Jurkat, Clone E6-1 (cell line): Measurements from ENCODE around the gene DHRS13.
"Not testable (repeated sequence)": the region's sequence is repeated elsewhere in the genome, so short reads cannot be mapped to it uniquely, and the experiment has no call there.

Source experiments
- DNase-seq: peaks from one replicate; pipeline ENCODE4 v3.0.0-alpha.2; 2011; ENCODE audit warnings: low read depth, low spot score
- H3K4me3 ChIP-seq: 2 replicates; pipeline ENCODE4 v1.5.1; 2011; ENCODE audit warnings: mild to moderate bottlenecking, low read length, control low read depth, moderate library complexity

Gene DHRS13

DNA sequence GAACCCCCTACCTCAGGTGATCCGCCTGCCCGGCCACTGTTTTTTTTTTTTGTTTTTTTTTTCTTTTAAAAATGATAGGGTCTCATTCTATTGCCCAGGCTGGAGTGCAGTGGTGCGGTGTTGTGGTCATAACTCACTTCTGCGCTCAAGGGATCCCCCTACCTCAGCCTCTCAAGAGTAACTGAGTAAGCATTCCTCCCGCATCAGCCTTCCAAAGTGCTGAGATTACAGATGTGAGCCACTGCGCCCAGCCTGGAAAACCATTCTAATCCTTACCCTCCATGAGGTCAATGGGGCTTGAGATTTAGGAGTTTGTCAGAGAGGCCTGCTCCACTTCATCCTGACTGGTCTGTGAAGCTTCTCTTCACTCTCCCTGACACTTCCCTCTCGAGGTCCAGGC lies 35.6 kb downstream of the DHRS13 start:
- no peak overlapping the region for H3K4me3 ChIP-seq
- DNase-seq = no peak

- no peak for DNase-seq
Measured at GRCh38 chr17:28865946-28866752, 36.7 kb downstream of the DHRS13 start.

DNA sequence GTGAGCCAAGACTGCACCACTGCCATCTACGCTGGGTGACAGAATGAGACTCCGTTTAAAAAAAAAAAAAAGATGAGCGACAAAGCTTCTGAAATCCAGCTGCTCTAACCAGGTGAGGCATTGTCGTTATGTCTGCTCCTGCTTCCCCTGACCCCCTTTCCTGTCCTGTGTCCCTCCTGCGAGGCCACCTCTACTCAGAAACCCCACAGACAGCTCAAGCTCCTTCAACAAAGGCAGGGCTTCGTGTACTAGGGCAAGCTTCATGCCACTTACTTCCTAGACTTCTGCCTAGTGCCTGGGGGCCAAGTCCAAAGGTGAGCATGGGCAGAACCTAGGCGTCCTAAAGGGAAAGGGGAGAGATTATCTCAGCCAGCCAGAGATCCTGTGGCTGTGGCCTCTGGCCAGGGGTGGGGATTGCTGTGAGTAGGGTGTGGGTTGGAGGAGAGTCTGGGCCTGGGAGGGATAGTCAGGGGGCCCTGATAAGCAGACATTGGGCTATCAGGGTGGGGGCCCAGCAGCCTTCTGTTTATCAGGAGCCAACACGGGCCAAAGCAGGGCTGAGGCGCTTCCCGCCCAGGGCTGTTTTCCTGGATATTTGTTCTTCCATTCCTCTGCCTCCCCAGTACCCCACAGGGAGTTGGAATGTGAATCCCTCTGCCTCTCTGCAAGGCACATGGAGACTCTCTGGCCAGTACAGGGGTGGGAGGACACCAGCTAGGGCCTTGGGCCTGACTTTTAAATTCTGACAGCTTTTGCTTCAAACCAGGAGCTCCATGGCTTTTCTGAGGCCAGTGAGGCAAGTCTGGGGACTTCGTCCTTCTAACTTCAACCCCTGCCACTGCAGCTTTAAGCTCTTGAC lies 37.7 kb downstream of the DHRS13 start:
- DNase-seq = no peak
- H3K4me3 ChIP-seq = no peak overlapping the region

More at GRCh38 chr17:28865946-28866752, 36.7 kb downstream of the DHRS13 start:
- H3K4me3 ChIP-seq = no peak overlapping the region

- no peak for DNase-seq
Measured at GRCh38 chr17:28863953-28864352, 38.9 kb downstream of the DHRS13 start.

DNA sequence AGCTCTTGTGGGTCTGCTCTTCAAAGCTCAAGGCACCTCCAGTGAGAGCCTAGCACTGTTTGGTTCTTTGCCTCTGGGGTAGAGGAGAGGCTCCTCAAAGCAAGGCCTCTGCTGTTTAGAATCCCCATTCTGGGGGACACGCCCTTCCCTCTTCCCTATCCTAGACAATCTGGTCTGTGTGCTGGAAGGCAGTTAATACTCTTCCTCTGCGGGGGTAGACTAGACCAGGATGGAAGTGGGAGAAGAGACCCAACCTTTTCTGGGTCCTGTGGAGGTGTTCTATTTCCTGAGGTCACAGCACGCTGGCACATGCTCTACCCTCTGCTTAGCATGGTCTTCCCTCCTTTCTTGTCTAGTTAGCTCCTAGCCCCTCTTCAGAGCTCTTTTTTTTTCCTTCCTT lies 40.3 kb downstream of the DHRS13 start:
- DNase-seq = no peak
- no peak overlapping the region for H3K4me3 ChIP-seq

More at GRCh38 chr17:28863953-28864352, 38.9 kb downstream of the DHRS13 start:
- H3K4me3 ChIP-seq = no peak overlapping the region

GRCh38 chr17:28861393-28862203 lies 41.3 kb downstream of the DHRS13 start:
- no peak for DNase-seq
- H3K4me3 ChIP-seq = no peak overlapping the region

- H3K4me3 ChIP-seq = no peak overlapping the region
- no peak for DNase-seq
Measured at GRCh38 chr17:28860363-28860808, 42.5 kb downstream of the DHRS13 start.

- no peak overlapping the region for H3K4me3 ChIP-seq
- no peak for DNase-seq
Measured at GRCh38 chr17:28858801-28859355, 44.0 kb downstream of the DHRS13 start.

DNA sequence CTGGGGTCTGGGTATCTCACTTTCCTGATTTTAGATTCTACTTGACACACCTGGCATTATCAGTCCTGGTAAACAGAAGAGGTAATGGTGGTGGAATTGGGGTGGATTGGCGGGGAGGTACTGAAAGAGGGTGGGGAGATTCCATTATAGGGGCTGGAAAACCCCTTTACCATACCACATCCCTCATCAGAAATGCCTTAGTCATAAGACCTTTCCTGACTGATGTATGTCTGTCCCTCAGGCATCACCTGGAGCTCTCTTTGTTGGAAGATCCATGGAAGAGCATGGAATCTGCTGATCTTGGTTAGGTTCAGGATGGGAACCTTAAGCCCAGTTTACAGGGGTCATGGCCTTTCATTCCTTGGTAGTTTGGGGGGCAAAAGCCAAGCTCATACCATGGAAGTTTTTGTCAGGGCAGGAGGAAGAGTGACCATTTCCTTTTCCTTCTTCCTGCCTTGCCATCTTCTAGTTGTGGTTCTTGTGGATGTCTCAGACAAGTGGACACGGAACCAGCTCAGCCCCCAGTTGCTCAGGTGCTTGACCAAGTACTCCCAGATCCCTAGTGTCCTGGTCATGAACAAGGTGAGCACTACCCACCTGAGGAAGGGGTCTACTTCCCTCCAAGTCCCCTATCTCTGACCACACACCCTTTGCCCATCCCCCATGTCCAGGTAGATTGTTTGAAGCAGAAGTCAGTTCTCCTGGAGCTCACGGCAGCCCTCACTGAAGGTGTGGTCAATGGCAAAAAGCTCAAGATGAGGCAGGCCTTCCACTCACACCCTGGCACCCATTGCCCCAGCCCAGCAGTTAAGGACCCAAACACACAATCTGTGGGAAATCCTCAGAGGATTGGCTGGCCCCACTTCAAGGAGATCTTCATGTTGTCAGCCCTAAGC lies 44.7 kb downstream of the DHRS13 start:
- DNase-seq = no peak
- H3K4me3 ChIP-seq = no peak overlapping the region

GRCh38 chr17:28856028-28856574 lies 46.8 kb downstream of the DHRS13 start:
- DNase-seq = no peak
- H3K4me3 ChIP-seq = no peak overlapping the region

GRCh38 chr17:28855336-28855679 lies 47.6 kb downstream of the DHRS13 start:
- peak overlapping the region; percentile 94 for H3K4me3 ChIP-seq
- DNase-seq = no peak

GRCh38 chr17:28854457-28855335 lies 48.2 kb downstream of the DHRS13 start, which contains the start of gene ERAL1:
TSS of gene ERAL1 (plus strand) at chr17:28855016. CDS start at chr17:28855035, 19 bp downstream.
- peak; percentile 82 for DNase-seq
- peak within 1 kb of the TSS; percentile 94 for H3K4me3 ChIP-seq

- no peak for DNase-seq
- H3K4me3 ChIP-seq = no peak overlapping the region
Measured at GRCh38 chr17:28853295-28853694, 49.6 kb downstream of the DHRS13 start.

- no peak overlapping the region for H3K4me3 ChIP-seq
- DNase-seq = peak; percentile 22
Measured at GRCh38 chr17:28849281-28849680, 53.6 kb downstream of the DHRS13 start.

GRCh38 chr17:28848667-28849066 lies 54.2 kb downstream of the DHRS13 start:
- peak; percentile 48 for DNase-seq
- H3K4me3 ChIP-seq = not testable (repeated sequence)
